Measurements from ENCODE around the gene TMEM132D.

GRCh38 chr12:129821964-129822363, 81.9 kb downstream of the TMEM132D start:
- no peak for TF ChIP-seq CTCF (conservative IDR thresholded peaks at IDR 0.05; ENCODE audit: low read length)
- TF ChIP-seq EZH2phosphoT487 (IDR thresholded peaks at IDR 0.05; ENCODE audit: borderline replicate concordance, low read depth, low read length) = no peak

All from OCI-LY7 (cell line).